SK-N-SH (cell line): ENCODE data around the gene CASP9. TPM values are rescaled to one million over a fixed set of nuclear protein-coding genes. Genes with fewer than 3 reads are reported as not detected.

Experiments
- CTCF ChIA-PET: fragments of 300-600, 350-600 bp; formaldehyde crosslinking; extraction: SDS; loops from one replicate; lab custom pipeline; 2021; lab: Yijun Ruan, JAX
- POLR2A ChIA-PET: fragments of 350-600 bp; sonication (Branson Sonifier 250); formaldehyde crosslinking; extraction: SDS; loops from one replicate; lab custom pipeline; 2020; ENCODE audit warnings: antibody characterized with exemption, inconsistent platforms; lab: Yijun Ruan, JAX
- DNase-seq: peaks from one replicate; pipeline ENCODE4 v3.0.0; 2012
- H2AFZ ChIP-seq: fragments of 200-600 bp; sonication (generic); 2 replicates; pipeline ENCODE4 v1.8.1; 2016; ENCODE audit warnings: antibody characterized with exemption, mild to moderate bottlenecking, low read depth
- H3F3A ChIP-seq: fragments of 200-600 bp; sonication (generic); replicated peaks from 2 replicates; pipeline ENCODE3; 2016; ENCODE audit warnings: antibody characterized with exemption, mild to moderate bottlenecking; ENCODE audit not compliant: insufficient read depth
- H3K27ac ChIP-seq, 2 experiments: fragments of 200-500 bp in 1 of 2; fragments of 200-600 bp in 1 of 2; sonication (Bioruptor generic) in 1 of 2; sonication (generic), shearing (Covaris generic) in 1 of 2; 2 replicates each; pipeline versions ENCODE4 v1.5.1 to v1.6.1; 2014 to 2016; ENCODE audit warnings: low read depth in 2 of 2, inconsistent platforms in 1 of 2, low read length in 1 of 2, mild to moderate bottlenecking in 1 of 2, mixed read lengths in 1 of 2
- H3K27me3 ChIP-seq: fragments of 200-600 bp; sonication (generic), shearing (Covaris generic); 2 replicates; pipeline ENCODE4 v1.6.1; 2016; ENCODE audit warnings: mixed run types; ENCODE audit not compliant: insufficient read depth
- H3K36me3 ChIP-seq, 2 experiments: fragments of 200-500 bp in 1 of 2; fragments of 200-600 bp in 1 of 2; sonication (Bioruptor generic) in 1 of 2; sonication (generic) in 1 of 2; replicated peaks in 1 of 2; 2 replicates each; pipeline versions ENCODE3 to v1.5.1; 2014 to 2016; ENCODE audit warnings: low read length in 1 of 2, mild to moderate bottlenecking in 1 of 2; ENCODE audit not compliant: insufficient read depth in 2 of 2, control insufficient read depth in 1 of 2
- H3K4me1 ChIP-seq, 2 experiments: fragments of 200-500 bp in 1 of 2; fragments of 200-600 bp in 1 of 2; sonication (Bioruptor generic) in 1 of 2; sonication (generic), shearing (Covaris generic) in 1 of 2; 2 replicates each; pipeline versions ENCODE4 v1.5.1 to v1.6.1; 2014 to 2016; ENCODE audit warnings: low read depth in 1 of 2, low read length in 1 of 2, mixed run types in 1 of 2; ENCODE audit not compliant: insufficient read depth in 2 of 2, control insufficient read depth in 1 of 2
- H3K4me2 ChIP-seq: fragments of 200-600 bp; sonication (generic), shearing (Covaris generic); 2 replicates; pipeline ENCODE4 v1.6.1; 2017; ENCODE audit warnings: mixed run types
- H3K4me3 ChIP-seq, 2 experiments: fragments of 200-500 bp in 1 of 2; fragments of 200-600 bp in 1 of 2; sonication (Bioruptor generic) in 1 of 2; sonication (generic), shearing (Covaris generic) in 1 of 2; 2 replicates each; pipeline versions ENCODE4 v1.5.1 to v1.8.1; 2014 to 2016; ENCODE audit warnings: low read depth in 2 of 2, inconsistent platforms in 1 of 2, low read length in 1 of 2, mild to moderate bottlenecking in 1 of 2, mixed read lengths in 1 of 2, moderate library complexity in 1 of 2
- H3K79me2 ChIP-seq: fragments of 200-600 bp; sonication (generic); 2 replicates; pipeline ENCODE4 v1.8.1; 2017; ENCODE audit warnings: mild to moderate bottlenecking; ENCODE audit not compliant: insufficient read depth
- H3K9ac ChIP-seq: fragments of 200-600 bp; sonication (generic); 2 replicates; pipeline ENCODE4 v1.6.1; 2017; ENCODE audit warnings: mixed run types
- H3K9me2 ChIP-seq: fragments of 200-600 bp; sonication (generic); 2 replicates; pipeline ENCODE4 v1.6.1; 2017; ENCODE audit warnings: mixed run types
- H3K9me3 ChIP-seq: fragments of 200-600 bp; sonication (generic); 2 replicates; pipeline ENCODE4 v1.6.1; 2017; ENCODE audit warnings: mixed run types, mild to moderate bottlenecking, moderate library complexity
- H4K20me1 ChIP-seq: fragments of 200-600 bp; sonication (generic); 2 replicates; pipeline ENCODE4 v1.6.1; 2017; ENCODE audit warnings: mild to moderate bottlenecking, mixed run types; ENCODE audit not compliant: insufficient read depth
- ELF1 ChIP-seq: IDR thresholded peaks from 2 replicates; pipeline ENCODE4 v1.4.0; 2012
- EZH2phosphoT487 ChIP-seq: fragments of 200-600 bp; sonication (generic); IDR thresholded peaks from 2 replicates; pipeline ENCODE4 v1.6.1; 2017; ENCODE audit warnings: low read depth, mixed run types, mild to moderate bottlenecking, antibody characterized with exemption, moderate library complexity, borderline replicate concordance
- FOXJ3 ChIP-seq: sonication (generic); formaldehyde crosslinking; IDR thresholded peaks from 2 replicates; pipeline ENCODE4 v1.5.1; 2020; ENCODE audit warnings: mild to moderate bottlenecking, missing genetic modification reagents
- GATA2 ChIP-seq: sonication (generic); formaldehyde crosslinking; IDR thresholded peaks from 2 replicates; pipeline ENCODE4 v1.5.0; 2020; ENCODE audit warnings: mild to moderate bottlenecking, missing genetic modification reagents
- IRF3 ChIP-seq: fragments of 150-350 bp; IDR thresholded peaks from 2 replicates; pipeline ENCODE4 v1.6.1; 2016; ENCODE audit warnings: mild to moderate bottlenecking, low read depth, low read length
- JUND ChIP-seq: IDR thresholded peaks from 2 replicates; pipeline ENCODE4 v1.4.0; 2012
- MAX ChIP-seq: IDR thresholded peaks from 2 replicates; pipeline ENCODE4 v1.4.0; 2012; ENCODE audit warnings: low read depth
- MXI1 ChIP-seq: IDR thresholded peaks from 2 replicates; pipeline ENCODE4 v1.6.1; 2012; ENCODE audit warnings: mild to moderate bottlenecking, low read depth, low read length, improper control_type of control experiment
- NFIC ChIP-seq: IDR thresholded peaks from 2 replicates; pipeline ENCODE4 v1.4.0; 2012; ENCODE audit warnings: borderline replicate concordance
- NRF1 ChIP-seq: IDR thresholded peaks from 2 replicates; pipeline ENCODE4 v1.6.1; 2012; ENCODE audit warnings: low read depth, mild to moderate bottlenecking, low read length
- POLR2AphosphoS5 ChIP-seq: IDR thresholded peaks from 2 replicates; pipeline ENCODE4 v1.6.1; 2012; ENCODE audit warnings: low read depth, low read length
- RAD21 ChIP-seq: IDR thresholded peaks from 2 replicates; pipeline ENCODE4 v1.6.1; 2012; ENCODE audit warnings: mild to moderate bottlenecking, low read length
- RCOR1 ChIP-seq: fragments of 150-350 bp; IDR thresholded peaks from 2 replicates; pipeline ENCODE4 v1.6.1; 2017; ENCODE audit warnings: antibody characterized with exemption, low read length
- RXRA ChIP-seq: IDR thresholded peaks from 2 replicates; pipeline ENCODE4 v1.4.0; 2012; ENCODE audit warnings: low read depth, mild to moderate bottlenecking, borderline replicate concordance
- SIN3A ChIP-seq: IDR thresholded peaks from 2 replicates; pipeline ENCODE4 v1.6.1; 2012; ENCODE audit warnings: low read depth, mild to moderate bottlenecking, low read length, moderate library complexity, borderline replicate concordance
- SMC3 ChIP-seq: IDR thresholded peaks from 2 replicates; pipeline ENCODE4 v1.6.1; 2012; ENCODE audit warnings: low read depth, low read length, improper control_type of control experiment
- TAF1 ChIP-seq: IDR thresholded peaks from 2 replicates; pipeline ENCODE4 v1.6.1; 2012; ENCODE audit warnings: low read depth, mild to moderate bottlenecking, low read length, moderate library complexity, borderline replicate concordance
- USF1 ChIP-seq: IDR thresholded peaks from 2 replicates; pipeline ENCODE4 v1.4.0; 2012; ENCODE audit warnings: low read depth, borderline replicate concordance
- WGBS: methylation state at CpG from one replicate; pipeline ENCODE4 v1.1.6; 2017; ENCODE audit warnings: low lambda C conversion rate; 5-methylcytosine and 5-hydroxymethylcytosine counted together
- polyA plus RNA-seq, 3 experiments: library from polyadenylated mRNA; depleted of rRNA; stranded (reverse); fragments of >200 nt; gene quantifications; 2 replicates each; pipeline ENCODE4 v1.2.3, GENCODE V29; 2012
- TF ChIP-seq, protein P1 (sequence below): IDR thresholded peaks from 2 replicates; pipeline ENCODE4 v1.4.0; 2012; ENCODE audit warnings: low read depth, borderline replicate concordance
- TF ChIP-seq, protein P2 (sequence below): fragments of 200-600 bp; sonication (generic); IDR thresholded peaks from 2 replicates; pipeline ENCODE4 v1.6.1; 2017; ENCODE audit warnings: antibody characterized with exemption, mild to moderate bottlenecking, moderate library complexity

Gene CASP9
- polyA plus RNA-seq, 1 of the 3 experiments (the other 2 are of a cell fraction): 16.9 TPM

DNA sequence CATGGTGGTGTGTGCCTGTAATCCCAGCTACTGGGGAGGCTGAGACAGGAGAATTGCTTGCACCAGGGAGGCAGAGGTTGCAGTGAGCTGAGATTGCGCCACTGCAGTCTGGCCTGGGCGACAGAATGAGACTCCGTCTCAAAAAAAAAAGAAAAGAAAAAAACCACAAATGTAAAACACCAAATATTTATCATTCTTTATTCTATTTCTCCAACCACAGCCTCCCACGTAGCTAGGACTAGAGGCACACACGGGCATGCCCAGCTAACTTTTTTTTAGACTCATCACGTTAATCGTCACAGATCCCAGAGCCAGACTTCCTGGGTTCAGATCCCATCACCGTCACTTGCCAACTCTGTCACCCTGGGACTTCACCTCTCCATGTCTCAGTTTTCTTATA, 16.2 kb upstream of the CASP9 start (continued):
- TF ChIP-seq TAF1: no peak
- no peak for TF ChIP-seq NRF1
- TF ChIP-seq POLR2AphosphoS5: no peak
- no peak for TF ChIP-seq ELF1
- no peak for TF ChIP-seq SIN3A
- TF ChIP-seq MAX: no peak
- TF ChIP-seq, all 33 proteins: peak for 0

DNA sequence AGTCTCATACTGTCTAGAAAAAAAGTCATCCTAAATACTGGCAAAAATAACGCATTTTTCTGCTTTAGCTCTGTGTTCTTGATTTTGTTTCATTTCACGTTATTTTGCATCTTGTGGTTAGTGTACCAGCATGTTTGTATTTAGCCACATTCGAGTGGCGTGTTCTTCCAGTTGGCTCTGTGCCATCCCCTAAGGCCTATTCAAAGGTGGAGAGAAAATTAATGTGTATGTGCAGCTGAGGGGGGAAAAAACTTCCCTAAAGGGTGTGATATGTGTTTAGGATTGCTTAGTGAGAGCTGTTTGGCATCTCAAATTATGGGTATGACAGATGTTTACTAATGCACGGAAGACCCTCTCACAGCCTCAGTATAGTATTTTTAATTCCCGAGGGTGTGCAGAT, 14.8 kb upstream of the CASP9 start:
- TF ChIP-seq RAD21: no peak
- TF ChIP-seq IRF3: no peak
- TF ChIP-seq EZH2phosphoT487: no peak
- H3F3A ChIP-seq: peaks cover 8% of the 10 kb centered on the region
- H3K27ac ChIP-seq: no peak overlapping the region; a peak in 1 of 4 replicates
- no peak for DNase-seq
- H3K79me2 ChIP-seq: peaks cover 4% of the 10 kb centered on the region
- no peaks in the 10 kb centered on the region for H3K9me2 ChIP-seq
- CTCF ChIA-PET: no interaction called here
- H4K20me1 ChIP-seq: no peaks in the 10 kb centered on the region
- no peak overlapping the region for H2AFZ ChIP-seq
- H3K9me3 ChIP-seq: no peaks in the 10 kb centered on the region
- peaks cover 32 to 54% of the 10 kb centered on the region in 2 experiments for H3K36me3 ChIP-seq
- no peak overlapping the region for H3K4me3 ChIP-seq
- POLR2A ChIA-PET: no interaction called here
- 85% methylated on average over 6 of the region's 6 CpGs for WGBS
- H3K27me3 ChIP-seq: no peaks in the 10 kb centered on the region
- no peak overlapping the region for H3K9ac ChIP-seq
- H3K4me2 ChIP-seq: no peak overlapping the region
- H3K4me1 ChIP-seq: 0 out of 4 replicates have a peak, but pooled peaks cover 0 to 2% of the 10 kb centered on the region in 2 experiments

DNA sequence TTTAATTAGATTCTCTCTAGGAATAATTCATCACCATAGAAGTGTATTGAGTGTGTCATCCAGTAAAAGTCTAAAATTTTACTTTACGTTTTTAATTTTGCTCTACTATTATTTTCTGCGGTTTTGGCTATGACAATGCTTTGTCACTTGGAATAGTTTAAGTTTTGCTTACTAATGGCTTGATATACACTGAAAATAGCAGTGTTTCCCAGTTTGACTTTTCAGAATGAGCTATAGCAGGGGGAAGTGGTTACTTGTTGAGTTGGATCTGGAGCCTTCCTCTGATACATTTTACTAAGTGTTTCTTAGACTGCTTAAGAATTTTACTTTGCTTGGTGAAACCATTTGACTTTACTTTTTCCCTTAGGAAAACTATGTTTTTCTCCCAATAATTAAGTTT, 7.7 kb upstream of the CASP9 start:
- no peak overlapping the region for H2AFZ ChIP-seq
- H3K4me1 ChIP-seq: peaks cover 4 to 6% of the 10 kb centered on the region in 2 experiments
- H3K36me3 ChIP-seq: peaks cover 32 to 38% of the 10 kb centered on the region in 2 experiments
- WGBS: 90% methylated on average over 2 of the region's 2 CpGs
- peaks cover 44% of the 10 kb centered on the region for H3K79me2 ChIP-seq
- H3K4me3 ChIP-seq: no peak overlapping the region
- H3K9ac ChIP-seq: no peak overlapping the region
- H3K9me3 ChIP-seq: no peaks in the 10 kb centered on the region
- H3K4me2 ChIP-seq: no peak overlapping the region
- TF ChIP-seq MXI1 (no peak), SIN3A (no peak), ELF1 (no peak), GATA2 (no peak), EZH2phosphoT487 (no peak), RCOR1 (no peak), RXRA (no peak), FOXJ3 (no peak), NFIC (no peak), POLR2AphosphoS5 (no peak), USF1 (no peak), SMC3 (no peak), JUND (no peak), NRF1 (no peak), TAF1 (no peak)
- TF ChIP-seq, protein P1, sequence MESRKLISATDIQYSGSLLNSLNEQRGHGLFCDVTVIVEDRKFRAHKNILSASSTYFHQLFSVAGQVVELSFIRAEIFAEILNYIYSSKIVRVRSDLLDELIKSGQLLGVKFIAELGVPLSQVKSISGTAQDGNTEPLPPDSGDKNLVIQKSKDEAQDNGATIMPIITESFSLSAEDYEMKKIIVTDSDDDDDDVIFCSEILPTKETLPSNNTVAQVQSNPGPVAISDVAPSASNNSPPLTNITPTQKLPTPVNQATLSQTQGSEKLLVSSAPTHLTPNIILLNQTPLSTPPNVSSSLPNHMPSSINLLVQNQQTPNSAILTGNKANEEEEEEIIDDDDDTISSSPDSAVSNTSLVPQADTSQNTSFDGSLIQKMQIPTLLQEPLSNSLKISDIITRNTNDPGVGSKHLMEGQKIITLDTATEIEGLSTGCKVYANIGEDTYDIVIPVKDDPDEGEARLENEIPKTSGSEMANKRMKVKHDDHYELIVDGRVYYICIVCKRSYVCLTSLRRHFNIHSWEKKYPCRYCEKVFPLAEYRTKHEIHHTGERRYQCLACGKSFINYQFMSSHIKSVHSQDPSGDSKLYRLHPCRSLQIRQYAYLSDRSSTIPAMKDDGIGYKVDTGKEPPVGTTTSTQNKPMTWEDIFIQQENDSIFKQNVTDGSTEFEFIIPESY: no peak
- TF ChIP-seq, protein P2, sequence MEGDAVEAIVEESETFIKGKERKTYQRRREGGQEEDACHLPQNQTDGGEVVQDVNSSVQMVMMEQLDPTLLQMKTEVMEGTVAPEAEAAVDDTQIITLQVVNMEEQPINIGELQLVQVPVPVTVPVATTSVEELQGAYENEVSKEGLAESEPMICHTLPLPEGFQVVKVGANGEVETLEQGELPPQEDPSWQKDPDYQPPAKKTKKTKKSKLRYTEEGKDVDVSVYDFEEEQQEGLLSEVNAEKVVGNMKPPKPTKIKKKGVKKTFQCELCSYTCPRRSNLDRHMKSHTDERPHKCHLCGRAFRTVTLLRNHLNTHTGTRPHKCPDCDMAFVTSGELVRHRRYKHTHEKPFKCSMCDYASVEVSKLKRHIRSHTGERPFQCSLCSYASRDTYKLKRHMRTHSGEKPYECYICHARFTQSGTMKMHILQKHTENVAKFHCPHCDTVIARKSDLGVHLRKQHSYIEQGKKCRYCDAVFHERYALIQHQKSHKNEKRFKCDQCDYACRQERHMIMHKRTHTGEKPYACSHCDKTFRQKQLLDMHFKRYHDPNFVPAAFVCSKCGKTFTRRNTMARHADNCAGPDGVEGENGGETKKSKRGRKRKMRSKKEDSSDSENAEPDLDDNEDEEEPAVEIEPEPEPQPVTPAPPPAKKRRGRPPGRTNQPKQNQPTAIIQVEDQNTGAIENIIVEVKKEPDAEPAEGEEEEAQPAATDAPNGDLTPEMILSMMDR: no peak
- ChIA-PET CTCF (no interaction called here), POLR2A (no interaction called here)
- no peaks in the 10 kb centered on the region for H3K9me2 ChIP-seq
- no peaks in the 10 kb centered on the region; the same call in 1 of the 2 replicates for H4K20me1 ChIP-seq
- peaks cover 15% of the 10 kb centered on the region for H3F3A ChIP-seq
- DNase-seq: no peak
- H3K27ac ChIP-seq: no peak overlapping the region
- no peaks in the 10 kb centered on the region for H3K27me3 ChIP-seq
